Medulla oblongata (tissue), 1 donor: ENCODE measurements around the gene GABRA5.
A peak's percentile ranks its signal among the peaks of the same experiment; 100 is the strongest.
"Not testable (repeated sequence)": the region's sequence is repeated elsewhere in the genome, so short reads cannot be mapped to it uniquely, and the experiment has no call there.

Experiments used
- DNase-seq: peaks from one replicate; pipeline ENCODE4 v3.0.0-alpha.2; 2015; ENCODE audit errors: extremely low spot score

Gene GABRA5

DNA sequence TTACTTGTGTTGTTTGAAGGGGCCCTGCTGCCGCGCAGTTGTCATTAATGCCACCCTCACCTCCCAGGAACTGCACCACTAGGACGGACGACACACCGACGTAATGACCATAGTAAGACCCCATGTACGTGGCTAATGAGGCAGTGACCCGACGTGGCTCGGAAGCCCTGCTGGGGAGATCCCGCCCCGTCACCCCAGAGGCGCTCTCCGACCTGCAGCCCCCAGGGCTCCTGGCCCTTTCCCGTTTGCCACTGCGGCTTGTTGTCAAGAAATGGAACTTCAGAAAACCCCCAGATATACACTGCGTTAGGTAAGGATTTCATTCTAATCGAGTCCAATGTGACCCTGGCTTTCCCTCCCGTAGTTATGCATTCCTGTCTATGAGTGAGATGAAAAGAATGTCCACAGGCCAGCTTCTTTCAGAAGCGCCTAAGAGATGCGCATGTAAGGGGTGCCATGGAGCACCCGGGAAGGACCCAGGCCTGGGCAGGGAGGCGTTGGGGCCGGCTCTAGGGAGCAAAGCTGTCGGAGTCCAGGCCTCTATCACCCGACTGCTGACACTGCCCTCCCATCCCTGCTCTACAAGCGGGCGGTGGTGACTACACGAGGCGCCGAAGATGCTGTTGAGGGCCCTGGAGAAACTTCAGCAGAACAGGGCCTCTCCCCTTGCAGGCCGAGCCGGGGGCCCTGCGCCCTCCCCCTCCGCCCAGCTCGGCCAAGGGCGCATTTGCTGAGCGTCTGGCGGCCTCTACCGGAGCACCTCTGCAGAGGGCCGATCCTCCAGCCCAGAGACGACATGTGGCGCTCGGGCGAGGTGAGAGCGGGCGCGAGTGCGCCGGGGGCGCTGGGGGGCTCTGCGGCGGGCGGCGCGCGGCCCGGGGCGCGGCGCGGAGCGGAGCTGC lies at the start of gene GABRA5:
Gene GABRA5, plus strand, starts transcription at position 765 of the 902 bp plus-strand sequence. CDS start 2,187 bp downstream, outside the sequence.
- no peak for DNase-seq

DNA sequence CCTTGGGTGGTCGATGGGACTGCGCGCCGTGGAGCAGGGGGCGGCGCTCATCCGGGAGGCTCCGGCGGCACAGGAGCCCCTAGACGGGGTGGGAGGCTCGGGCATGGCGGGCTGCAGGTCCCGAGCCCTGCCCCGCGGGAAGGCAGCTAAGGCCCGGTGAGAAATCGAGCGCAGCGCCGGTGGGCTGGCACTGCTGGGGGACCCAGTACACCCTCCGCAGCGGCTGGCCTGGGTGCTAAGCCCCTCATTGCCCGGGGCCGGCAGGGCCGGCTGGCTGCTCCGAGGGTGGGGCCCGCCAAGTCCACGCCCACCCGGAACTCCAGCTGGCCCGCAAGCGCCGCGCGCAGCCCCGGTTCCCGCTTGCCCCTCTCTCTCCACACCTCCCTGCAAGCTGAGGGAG lies 35.7 kb upstream of the GABRA5 start:
- not testable (repeated sequence) for DNase-seq

DNA sequence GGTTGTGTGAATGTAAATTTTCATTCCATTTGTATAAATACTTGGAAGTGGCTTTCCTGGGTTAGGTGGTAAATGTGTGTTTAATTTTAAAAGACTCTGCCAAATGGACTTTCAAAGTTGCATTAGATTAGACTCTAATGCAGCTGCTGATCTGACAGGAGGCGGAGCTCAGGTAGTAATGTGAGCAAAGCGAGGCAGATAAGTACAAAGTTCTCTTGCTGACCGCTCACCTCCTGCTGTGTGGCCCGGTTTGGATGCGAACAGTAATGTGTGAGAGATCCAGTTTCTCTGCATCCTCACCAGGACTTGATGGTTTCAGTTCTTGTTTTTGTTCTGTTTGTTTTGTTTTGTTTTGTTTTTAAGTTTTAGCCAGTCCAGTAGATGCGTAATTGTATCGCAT lies 34.9 kb upstream of the GABRA5 start:
- no peak for DNase-seq

DNA sequence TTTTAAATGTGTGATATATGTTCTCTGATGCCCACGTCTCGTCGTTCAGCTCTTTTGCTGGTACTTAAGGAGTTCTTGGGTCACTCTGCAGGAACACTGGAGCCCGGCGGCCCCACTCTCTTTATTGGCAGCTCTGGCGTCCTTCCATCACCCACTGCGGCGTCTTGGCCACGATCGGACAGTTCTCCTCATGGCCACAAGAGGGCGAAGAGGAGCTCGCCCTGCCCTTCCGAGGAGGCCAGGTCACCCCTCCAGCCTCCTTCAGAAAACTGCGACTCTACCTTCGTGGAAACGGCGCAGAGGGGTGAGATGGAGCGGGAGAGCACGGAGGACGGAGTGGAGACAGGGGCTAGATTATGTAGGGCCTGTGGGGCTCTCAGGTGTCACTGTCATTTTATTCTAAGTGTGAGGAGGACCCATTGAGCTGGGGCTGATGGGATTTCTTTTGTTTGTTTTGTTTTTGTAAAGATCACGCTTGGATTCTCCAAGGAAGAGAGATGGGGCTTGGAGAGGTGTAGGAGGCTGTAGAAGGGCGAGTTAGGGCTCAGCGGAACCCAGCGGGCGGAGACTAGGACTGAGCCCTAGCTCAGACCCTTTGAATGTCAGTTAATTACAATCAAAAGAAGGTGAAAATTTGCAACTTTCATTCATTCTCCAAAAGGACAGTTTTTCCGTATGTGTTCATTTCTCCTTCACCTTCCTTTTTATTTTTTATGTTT lies 28.0 kb upstream of the GABRA5 start:
- no peak for DNase-seq

DNA sequence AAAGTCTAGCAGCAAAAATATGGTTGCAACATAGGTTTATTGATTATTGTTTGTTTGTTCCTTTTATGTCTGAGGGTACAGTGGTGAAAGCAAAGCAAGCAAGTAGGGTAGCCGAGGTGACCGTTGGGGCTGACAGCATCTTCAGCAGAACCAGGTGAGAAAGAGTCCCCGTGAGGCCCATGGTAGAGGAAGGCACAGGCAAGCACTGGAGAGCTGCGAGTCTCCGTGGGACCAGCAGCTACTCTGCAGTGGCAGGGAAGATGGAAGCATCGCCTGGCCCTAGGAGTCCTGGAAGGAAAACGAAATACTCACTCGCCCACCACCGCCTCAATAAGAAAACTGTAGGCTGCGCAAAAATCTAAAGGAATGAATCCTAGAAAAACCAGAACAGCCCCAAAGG lies 25.3 kb upstream of the GABRA5 start:
- no peak for DNase-seq

DNA sequence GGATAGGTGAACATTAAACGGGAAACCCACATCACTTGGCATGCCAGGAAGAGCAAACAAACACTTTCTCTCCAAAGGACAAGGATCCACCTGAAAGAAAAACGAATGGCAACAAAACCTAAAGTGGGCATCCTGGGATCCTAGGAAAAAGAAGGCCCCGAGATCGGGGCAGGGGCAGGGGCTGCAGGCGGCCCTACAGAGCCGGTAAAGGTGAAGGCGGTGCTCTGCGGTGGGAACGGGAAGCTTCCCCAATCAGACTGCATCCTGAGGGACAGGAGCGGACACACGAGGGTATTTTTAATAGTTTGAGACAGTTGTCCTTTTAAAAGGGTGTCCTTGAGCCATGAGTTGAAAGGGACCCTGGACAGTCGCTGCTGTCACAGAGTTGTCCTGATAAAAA lies 24.9 kb upstream of the GABRA5 start:
- no peak for DNase-seq

DNA sequence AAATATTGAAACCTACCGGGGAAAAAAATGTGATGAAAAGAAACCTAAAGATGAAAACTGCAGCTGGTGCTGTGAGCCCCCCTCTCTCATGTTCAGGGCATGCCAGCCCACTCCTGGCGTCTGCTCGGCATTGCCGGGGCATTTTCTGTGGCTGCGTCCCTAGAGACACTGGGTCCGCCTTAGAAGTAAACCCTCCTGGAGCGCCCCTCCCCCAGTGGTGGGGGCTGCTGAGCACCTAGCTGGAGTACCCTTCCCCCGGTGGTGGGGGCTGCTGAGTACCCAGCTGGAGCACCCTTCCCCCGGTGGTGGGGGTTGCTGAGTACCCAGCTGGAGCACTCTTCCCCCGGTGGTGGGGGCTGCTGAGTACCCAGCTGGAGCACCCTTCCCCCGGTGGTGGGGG lies 24.5 kb upstream of the GABRA5 start:
- no peak for DNase-seq

DNA sequence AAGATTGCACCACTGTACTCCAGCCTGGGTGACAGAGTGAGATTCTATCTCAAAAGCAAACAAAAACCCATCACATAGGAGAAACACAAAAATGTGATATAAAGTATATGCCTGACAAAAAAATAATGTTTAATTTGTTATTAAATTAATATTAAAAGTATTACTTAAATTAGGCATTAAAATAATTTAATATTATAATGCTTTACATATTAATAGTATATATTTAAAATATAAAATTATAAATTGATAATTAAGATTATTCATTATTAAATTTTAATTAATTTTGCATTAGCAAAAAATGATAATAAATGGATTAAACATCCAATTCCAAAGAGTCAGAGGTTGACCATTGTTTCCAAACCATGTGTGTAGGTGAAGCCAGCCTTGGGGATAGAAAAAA lies 22.0 kb upstream of the GABRA5 start:
- no peak for DNase-seq

DNA sequence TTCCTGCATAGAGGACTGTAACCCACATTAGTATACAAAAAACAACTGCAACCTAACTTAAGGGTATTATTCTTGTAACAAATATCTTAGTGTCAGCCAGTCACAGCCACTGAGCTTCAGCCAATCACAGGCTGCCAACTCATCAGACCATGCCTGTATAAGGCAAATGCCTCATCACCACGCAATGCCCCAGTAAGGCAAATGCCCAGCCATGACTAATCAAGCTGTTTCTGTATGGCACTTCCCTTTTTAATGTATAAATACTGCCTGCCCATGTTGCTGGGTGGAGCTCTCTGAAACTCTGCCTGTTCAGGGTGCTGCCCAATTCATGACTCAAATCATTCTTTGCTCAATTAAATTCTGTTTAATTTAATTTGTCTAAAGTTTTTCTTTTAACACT lies 18.4 kb upstream of the GABRA5 start:
- DNase-seq = no peak

DNA sequence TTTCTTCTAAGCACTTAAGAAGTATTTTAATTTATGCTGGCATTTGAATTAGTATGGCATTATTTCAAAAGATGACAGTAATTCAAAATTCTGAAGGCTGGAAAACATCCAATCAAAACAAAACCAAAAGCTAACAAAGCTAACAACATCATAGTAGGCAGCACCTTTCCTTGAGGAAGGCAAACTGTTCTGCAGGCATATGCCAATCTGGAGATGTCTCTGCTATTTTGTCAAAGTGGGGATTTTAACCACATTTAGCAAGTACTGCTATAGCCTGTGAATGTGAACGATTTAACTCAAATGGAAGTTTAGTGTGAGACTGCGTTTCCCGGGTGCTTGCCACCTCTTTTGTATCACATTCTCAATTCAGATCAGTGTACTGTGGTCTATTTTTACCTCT lies 16.7 kb upstream of the GABRA5 start:
- DNase-seq = no peak

DNA sequence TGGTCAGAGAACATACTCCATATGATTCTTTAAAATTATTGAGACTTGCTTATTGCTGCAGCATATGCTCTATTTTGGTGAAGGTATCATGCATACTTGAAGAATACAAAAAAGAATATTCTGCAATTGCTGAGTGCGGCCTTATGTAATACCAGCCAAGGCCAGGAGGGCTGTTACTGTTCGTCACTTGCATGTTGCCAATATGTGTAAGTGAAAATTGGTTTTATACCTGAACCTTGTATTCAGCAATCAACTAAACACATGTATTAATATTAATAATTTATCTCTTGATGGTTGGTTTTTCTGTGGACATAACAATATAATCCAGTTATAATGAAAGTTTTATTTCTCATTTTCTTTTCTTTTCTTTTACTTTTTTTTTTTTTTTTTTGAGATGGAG lies 13.9 kb upstream of the GABRA5 start:
- DNase-seq = no peak

DNA sequence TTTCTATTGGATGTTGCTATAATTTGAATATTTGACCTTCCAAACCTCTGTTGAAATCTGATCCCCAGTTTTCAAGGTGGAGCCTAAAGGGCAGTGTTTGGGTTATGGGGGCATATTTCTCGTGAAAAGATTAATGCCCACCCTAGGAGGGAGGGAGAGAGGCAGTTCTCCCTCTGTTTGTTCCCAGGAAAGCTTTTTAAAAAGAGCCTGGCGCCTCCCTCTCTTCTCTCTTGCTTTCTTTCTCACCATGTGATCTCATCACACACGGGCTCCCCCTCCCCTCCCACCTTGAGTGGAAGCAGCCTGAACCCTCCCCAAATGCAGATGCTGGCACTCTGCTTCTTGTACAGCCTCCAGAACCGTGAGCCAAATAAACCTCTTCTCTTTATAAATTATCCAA lies 12.4 kb upstream of the GABRA5 start:
- no peak for DNase-seq

DNA sequence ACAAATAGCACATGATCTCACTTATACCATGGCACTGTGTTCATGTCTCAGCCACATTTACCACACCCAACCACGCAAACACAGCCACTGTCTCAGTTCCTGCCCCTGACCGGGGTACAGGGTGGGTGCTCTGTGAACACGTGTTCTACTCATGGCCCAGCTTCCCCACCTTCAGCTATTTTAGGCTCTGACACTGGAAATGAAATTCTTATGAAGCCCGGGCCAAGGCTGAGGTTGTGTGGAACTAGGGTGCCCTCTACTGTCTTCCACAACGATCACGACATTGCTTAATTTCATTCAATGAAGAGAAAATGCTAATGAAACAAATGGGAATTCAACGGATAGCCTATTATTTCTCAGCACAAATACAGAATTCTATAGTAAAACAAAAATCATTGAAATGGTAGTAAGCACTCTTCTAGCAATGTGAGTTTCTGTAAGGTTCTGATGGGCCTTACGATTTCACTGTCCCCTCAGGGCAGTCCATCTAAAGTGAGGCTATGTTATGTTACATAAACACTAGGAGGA lies 2.1 kb upstream of the GABRA5 start:
- DNase-seq = peak; percentile 67

DNA sequence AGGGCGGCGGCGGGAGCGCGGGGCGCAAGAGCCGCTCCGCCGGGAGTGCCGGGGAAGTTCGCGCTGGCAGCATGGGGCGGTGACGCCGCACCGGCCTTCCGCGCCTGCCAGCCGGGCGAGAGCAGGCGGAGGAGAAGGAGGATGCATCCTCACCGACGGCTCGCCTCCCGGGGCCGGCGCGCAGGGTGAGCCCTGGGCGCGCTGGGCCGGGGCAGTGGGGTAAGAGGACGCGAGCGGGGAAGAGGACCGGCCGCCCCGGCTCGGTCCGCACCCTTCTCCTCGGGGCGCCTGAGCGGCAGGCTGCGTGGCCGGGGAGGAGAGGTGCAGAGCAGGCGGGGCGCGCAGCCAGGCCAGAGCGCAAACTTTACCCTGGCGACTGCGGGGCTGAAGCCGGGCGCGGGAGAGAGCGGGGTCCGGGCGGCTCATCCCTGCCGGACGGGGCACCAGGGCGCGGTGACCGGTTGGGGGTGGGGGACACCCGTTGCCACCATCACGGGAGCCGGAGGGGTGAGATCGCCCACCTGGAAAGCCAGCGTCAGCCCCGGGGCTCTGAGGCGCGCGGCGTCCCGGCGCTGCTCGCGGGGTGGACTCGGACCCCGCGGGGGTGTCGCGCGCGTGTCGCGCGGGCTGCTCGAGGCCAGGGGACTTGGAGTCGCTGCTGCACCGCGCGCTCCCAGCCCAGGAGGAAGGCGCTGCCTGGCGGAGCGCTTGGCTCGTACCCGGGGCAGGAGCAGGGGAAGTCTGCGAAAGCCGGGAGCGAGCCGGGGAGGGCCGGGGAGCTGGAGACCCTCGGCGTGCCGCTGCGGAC lies 542 bp downstream of the GABRA5 start:
- DNase-seq = no peak

DNA sequence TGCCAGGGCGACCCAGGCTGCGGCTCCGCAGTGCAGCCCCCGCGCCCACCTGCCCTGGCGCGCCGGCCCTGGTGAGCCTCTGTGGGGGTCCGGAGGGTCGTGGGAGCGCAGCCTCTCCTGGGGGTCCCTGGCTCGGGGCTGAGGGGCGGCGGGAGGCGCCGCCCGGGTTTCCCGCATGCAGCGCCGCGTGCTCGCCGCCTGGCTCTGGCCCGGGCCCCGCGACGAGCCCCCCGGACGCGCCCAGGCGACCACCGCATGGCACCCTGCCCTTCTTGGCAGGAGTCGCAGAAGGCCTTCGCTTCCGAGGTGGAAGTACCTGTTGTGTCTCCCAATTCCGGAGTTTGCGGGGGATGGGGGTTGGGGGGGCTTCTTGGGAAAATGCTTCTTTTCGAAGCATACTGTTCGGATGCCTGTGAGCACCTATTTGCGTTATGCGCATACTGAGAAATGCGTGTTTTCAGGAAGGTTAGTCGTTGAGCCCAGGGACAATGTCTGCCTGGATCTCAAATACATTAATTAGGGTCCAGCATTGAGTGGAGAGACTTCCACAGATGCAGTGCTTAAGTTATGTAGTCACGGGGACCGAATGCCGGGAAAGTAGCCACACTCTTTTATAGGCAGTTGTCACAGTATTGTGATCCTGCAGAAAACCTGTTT lies 1.3 kb downstream of the GABRA5 start:
- no peak for DNase-seq

DNA sequence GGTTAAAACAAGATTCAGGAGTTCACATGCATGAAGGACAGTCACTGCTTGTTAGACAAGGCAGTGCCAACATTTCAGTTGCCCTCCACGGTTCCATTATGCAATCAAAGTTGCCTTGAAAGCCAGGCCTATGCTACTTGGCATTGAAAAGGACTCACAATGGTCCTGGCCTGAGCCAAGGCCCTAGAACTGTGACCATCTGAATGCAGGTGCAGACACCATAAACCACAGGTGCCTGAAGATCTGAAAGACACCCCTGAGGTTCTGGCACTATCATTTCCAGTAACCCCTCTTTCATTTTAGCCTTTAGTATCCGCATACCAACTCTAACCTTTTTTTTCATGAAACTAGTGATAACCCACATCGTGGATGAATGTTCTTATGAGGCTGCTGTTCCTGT lies 2.8 kb downstream of the GABRA5 start:
- DNase-seq = no peak

DNA sequence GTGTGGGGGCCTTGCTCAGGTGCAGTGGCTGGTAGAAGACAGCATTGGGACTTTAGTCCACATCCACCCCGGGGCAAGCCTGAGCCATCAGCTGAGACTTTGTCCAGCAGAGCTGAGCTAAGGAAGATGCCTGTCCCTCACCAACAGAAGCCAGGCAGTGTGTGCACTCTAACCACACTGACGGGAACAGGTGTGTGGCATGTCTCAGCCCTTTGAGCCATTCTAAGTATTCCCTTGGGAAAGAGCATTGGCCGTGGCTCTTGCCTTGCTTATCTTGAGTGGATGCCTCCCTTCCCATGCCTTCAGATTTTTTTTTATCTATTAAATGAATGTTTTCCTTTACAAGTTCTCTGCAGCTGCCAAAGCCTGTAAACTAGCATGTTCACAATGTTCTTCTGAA lies 3.5 kb downstream of the GABRA5 start:
- DNase-seq = no peak

DNA sequence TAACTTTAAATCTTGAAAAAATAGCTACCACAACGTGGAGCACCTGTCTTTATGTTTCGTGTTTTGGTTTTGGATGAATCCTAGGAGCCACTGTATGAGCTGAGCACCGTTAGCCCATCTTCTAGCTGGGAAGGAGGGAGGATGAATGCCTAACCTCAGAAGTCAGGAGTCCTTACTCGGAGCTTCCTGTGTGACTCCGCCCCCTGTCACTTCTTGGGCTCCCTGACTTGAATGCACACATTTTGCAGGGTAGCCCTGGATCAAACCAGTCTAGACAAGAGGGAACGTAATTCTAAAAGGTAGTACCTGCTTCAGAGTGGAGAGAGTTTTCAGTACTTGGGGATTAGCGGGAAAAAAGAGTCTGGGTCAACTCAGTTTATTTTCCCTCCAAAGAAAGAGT lies 5.3 kb downstream of the GABRA5 start:
- no peak for DNase-seq

DNA sequence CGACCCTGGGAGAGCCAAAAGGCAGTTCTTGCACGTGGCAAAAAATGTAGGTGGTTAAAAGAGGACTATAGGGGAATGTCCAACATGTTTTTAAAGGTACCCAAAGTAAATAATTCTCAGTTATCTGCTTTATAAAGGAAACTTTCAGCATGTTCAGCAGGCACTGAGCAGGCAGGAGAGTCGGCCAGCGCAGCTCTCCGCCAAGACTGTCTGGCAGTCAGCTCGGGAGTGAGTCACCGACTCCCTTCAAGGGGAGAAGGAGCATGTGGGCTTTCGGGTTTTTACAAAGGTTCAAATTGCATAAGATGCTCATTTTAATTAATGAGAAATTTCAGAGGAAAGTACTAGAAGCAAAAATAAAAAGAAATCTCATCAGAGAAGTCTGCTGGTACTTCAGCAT lies 7.0 kb downstream of the GABRA5 start:
- peak; percentile 37 for DNase-seq

DNA sequence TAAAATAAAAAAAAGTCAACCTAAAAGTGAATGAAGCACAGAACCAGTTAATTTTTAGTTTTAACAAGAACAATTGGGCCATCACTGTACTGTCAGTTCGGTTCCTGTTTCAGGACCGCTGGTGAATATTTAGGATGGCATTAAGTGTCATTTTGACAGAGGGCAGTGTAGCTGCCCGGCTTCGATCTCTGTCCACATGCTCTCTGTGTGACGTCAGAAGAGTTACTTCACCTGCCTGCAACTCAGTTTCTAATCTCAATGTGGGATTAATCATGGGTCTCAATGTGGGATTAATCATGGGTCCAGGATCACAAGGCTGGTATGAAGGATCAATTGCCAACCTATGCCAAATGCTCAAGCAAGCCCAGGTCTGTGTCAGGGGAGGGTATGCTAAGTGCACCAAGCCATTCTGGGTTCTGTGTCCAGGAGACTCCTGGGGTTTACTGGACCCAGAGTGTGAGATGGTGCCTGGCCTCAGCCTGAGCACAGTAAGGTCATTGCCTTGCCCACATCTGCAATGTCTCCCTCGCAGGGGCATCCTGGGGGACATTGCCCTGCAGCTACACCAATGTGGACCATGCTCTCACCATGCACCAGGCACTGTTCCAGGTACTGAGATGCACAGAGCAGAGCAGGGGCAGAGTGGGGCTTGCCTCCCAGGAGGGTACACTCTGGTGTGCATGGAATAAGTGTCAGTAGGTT lies 8.1 kb downstream of the GABRA5 start:
- DNase-seq = no peak

DNA sequence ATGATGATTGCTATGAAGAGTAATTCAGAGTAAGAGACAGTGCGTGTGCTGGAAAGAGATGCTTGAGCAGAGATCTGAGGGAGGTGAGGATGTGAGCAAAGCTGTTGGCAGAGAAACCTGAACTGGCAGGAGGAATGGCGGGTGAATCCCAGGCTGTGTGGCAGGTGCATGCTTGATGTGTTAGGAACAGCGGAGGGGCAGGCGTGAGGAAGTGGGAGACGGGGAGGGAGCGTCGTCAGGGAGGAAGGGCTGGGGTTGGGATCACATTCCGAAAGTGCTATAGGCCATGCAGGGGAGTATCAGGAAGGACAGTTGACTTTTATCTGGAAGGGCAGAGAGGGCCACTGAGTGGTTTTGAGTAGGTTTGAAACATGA lies 8.6 kb downstream of the GABRA5 start:
- DNase-seq = no peak
